ENCODE results near the gene A4GNT.

GRCh38 chr3:138084196-138084595 is 48.0 kb downstream of the A4GNT start:
- TF ChIP-seq POLR2A (IDR thresholded peaks at IDR 0.05) = no peak
- TF ChIP-seq CTCF (IDR thresholded peaks at IDR 0.05) = no peak
